ENCODE measurements around the gene NXPE3.

NXPE3 gene

DNA sequence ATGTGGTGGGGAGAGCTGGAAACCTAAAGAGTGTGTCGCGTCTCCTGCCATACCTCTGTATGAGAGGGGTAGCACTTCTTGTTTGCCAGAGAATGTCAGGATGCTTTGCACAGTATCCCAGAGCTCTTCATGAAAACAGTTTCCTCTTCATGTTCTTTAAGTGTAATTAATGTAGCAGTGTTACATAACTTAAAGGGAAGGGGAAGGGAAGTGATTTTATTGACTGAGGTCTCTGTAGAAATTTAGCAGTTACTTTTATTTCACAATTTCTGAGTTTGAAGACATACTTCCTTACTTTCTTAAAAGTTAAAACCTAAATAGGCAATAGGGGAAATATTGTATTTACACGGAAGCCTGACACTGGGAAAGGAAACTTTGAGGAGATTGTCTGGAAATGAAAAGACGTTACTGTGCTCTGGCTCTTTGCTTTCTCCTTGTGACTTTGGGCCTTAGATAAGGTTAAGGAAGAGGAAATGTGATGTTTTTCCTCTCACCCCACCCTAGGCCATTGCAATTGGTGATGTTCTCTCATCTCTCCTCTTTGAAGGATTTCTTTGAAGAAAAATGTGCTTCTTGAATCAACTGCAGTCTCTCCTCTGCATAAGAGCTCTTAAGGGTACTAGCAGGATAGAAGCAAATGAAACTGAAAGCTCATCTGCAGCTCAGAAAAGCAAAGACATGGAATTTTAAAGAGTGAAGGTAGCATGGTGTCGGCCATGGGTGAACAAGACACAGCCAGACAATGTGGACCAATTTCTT is 6.0 kb downstream of the NXPE3 start:
- TF ChIP-seq, protein P1, sequence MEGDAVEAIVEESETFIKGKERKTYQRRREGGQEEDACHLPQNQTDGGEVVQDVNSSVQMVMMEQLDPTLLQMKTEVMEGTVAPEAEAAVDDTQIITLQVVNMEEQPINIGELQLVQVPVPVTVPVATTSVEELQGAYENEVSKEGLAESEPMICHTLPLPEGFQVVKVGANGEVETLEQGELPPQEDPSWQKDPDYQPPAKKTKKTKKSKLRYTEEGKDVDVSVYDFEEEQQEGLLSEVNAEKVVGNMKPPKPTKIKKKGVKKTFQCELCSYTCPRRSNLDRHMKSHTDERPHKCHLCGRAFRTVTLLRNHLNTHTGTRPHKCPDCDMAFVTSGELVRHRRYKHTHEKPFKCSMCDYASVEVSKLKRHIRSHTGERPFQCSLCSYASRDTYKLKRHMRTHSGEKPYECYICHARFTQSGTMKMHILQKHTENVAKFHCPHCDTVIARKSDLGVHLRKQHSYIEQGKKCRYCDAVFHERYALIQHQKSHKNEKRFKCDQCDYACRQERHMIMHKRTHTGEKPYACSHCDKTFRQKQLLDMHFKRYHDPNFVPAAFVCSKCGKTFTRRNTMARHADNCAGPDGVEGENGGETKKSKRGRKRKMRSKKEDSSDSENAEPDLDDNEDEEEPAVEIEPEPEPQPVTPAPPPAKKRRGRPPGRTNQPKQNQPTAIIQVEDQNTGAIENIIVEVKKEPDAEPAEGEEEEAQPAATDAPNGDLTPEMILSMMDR (IDR thresholded peaks at IDR 0.05; ENCODE audit: borderline replicate concordance, control extremely low read depth, extremely low read depth, insufficient read depth, missing control alignments), result no peak
- in situ Hi-C loops (cut with MboI; ENCODE audit: low sequenced_read_pairs, unreplicated experiment), result no loop called here
- no peak for DNase-seq (ENCODE audit: low spot score)

DNA sequence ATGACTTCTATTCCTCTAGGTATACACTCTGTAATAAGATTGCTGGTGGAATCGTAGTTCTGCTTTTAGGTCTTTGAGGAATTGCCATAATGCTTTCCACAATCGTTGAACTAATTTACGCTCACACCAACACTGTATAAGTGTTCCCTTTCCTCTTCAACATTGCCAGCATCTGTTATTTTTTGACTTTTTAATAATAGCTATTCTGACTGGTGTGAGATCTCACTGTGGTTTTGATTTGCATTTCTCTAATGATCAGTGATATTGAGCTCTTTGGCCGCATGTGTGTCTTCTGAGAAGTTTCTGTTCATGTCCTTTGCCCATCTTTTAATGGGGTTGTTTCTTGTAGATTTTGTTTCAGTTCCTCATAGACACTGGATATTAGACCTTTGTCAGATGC is 12.8 kb downstream of the NXPE3 start:
- in situ Hi-C loops (cut with MboI; ENCODE audit: low sequenced_read_pairs, unreplicated experiment), result loop anchor here (10.0 kb wide), 1 partner anchor 87 kb away; no protein-coding TSS in a partner anchor
- TF ChIP-seq, protein P1 (IDR thresholded peaks at IDR 0.05; ENCODE audit: borderline replicate concordance, control extremely low read depth, extremely low read depth, insufficient read depth, missing control alignments), result no peak
- peak; percentile 26 for DNase-seq (ENCODE audit: low spot score)

DNA sequence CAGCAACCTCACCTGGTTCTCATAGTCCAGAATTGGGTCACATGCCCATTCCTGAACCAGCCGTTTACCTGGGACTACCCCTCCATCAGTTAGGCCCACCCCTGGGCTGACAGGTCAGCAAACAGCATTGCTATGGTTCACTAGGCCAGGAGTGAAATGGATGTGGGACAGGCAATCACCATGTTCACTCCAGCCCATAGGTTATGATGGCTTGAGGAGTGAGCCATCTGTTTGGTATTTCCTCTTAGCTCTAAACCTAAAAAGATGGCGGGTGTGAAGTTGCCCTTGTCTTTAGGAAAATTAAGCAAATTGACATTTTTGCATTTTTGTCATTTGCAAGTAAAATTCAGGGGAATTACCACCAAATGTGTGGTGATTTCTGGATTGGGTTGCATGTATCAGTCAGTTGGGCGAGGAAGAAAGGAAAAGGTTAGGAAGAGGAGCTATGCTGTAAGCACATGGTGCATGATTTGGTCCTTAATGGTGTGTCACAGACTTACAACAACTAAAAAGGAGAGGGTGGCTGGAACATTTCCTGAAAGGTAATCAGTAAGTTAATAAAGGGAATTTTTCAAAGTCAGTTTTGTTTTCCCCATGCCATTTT is 17.2 kb downstream of the NXPE3 start:
- TF ChIP-seq, protein P1 (IDR thresholded peaks at IDR 0.05; ENCODE audit: borderline replicate concordance, control extremely low read depth, extremely low read depth, insufficient read depth, missing control alignments), result no peak
- no peak for DNase-seq (ENCODE audit: low spot score)
- in situ Hi-C loops (cut with MboI; ENCODE audit: low sequenced_read_pairs, unreplicated experiment), result loop anchor here (10.0 kb wide), 1 partner anchor 91 kb away; no protein-coding TSS in a partner anchor

DNA sequence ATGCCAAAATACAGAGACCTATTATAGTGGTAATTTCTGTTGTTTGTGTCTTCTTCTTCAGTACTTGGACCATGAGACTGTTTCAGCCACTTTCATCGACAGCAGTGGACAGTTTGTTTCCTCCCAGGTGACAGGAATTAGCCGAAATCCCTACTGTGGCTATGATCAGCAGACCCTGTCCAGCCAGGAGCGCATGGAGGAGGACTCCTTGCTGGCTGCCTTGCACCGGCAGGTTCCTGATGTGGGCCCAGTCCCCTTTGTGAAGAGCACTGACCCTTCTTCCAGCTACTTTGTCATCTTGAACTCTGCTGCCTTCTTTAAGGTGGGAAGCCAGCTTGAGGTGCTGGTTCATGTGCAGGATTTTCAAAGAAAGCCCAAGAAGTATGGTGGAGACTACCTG is 22.2 kb downstream of the NXPE3 start:
- no peak for DNase-seq (ENCODE audit: low spot score)
- in situ Hi-C loops (cut with MboI; ENCODE audit: low sequenced_read_pairs, unreplicated experiment), result no loop called here
- TF ChIP-seq, protein P1 (IDR thresholded peaks at IDR 0.05; ENCODE audit: borderline replicate concordance, control extremely low read depth, extremely low read depth, insufficient read depth, missing control alignments), result no peak

DNA sequence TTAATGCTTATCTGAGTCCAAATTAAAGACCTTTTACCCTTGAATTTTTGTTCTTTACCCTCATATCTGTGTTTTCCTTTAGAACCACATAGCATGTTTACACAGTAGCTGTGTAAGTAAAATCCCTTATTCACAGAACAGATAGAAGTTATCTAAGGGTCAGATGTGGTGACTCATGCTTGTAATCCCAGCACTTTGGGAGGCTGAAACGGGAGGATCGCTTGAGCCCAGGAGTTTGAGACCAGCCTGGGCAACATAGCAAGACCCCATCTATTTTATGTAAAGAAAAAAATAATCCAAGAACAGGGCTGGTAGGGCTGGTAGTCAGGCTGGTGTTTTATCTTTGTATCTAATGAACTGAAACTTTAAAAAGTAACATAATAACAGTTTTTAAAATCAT is 23.2 kb downstream of the NXPE3 start:
- TF ChIP-seq, protein P1 (IDR thresholded peaks at IDR 0.05; ENCODE audit: borderline replicate concordance, control extremely low read depth, extremely low read depth, insufficient read depth, missing control alignments), result no peak
- in situ Hi-C loops (cut with MboI; ENCODE audit: low sequenced_read_pairs, unreplicated experiment), result no loop called here
- no peak for DNase-seq (ENCODE audit: low spot score)

DNA sequence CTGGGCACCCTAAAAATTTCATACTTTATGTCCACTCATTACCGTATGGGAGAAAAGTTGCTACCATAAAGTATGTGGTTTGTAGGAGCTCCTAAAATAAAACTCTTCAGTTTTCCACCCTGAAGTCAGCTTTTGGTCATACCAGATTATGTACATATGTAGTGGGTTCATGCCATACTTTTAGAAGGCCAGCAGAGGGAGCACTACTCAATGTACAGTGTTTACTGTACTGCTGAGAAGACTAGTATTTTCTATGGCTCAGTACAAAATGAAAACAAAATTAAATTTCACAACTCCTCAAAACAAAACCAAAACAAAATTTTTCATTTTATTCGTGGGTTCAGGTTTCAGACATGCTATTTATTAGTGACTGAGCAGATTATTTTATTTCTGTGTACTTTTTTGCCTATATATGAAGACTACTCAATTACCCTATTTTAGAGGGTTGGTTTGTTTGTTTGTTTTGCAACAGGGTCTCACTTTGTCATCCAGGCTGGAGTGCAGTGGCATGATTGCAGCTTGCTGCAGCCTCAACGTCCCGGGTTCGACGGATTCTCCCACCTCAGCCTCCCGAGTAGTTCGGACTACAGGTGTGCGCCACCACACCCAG is 24.3 kb downstream of the NXPE3 start:
- DNase-seq (ENCODE audit: low spot score), result peak; percentile 63
- TF ChIP-seq, protein P1 (IDR thresholded peaks at IDR 0.05; ENCODE audit: borderline replicate concordance, control extremely low read depth, extremely low read depth, insufficient read depth, missing control alignments), result peak; percentile 75
- in situ Hi-C loops (cut with MboI; ENCODE audit: low sequenced_read_pairs, unreplicated experiment), result no loop called here
